K562 (cell line): Measurements from ENCODE around the gene ASB7. TPM values are rescaled to one million over a fixed set of nuclear protein-coding genes. Genes with fewer than 3 reads are reported as not detected.

Experiments used
- ATAC-seq: fragments of 200-7000 bp; cut with Tn5 transposase; 3 replicates; pipeline ENCODE4 v1.9.1; 2020; ENCODE audit warnings: moderate library complexity
- BruUV-seq: library from RNA; stranded (reverse); fragments of 400-500 nt; replicated peaks from 2 replicates; lab custom pipeline; 2021; lab: Mats Ljungman, UMichigan
- CTCF ChIA-PET: fragments of 300-600 bp; formaldehyde crosslinking; extraction: SDS; loops from one replicate; lab custom pipeline; 2021; ENCODE audit warnings: low intra/inter-chr PET ratio; lab: Yijun Ruan, JAX
- POLR2A ChIA-PET: fragments of 300-600, 350-650 bp; sonication (Branson Sonifier 250); formaldehyde crosslinking; extraction: SDS; loops from one replicate; lab custom pipeline; 2021; ENCODE audit warnings: antibody characterized with exemption, inconsistent platforms; lab: Yijun Ruan, JAX
- DNase-seq, 4 experiments: peaks; one replicate each; pipeline versions ENCODE4 v3.0.0 to v3.0.0-alpha.2; 2011 to 2018; ENCODE audit warnings: low spot score in 3 of 4, mixed read lengths in 3 of 4; ENCODE audit errors: extremely low read depth in 1 of 4
- FAIRE-seq: peaks from 2 replicates; lab custom pipeline; 2011; peaks lifted over from hg19 to GRCh38; lab: Jason Lieb, UNC
- H2AFZ ChIP-seq: 2 replicates; pipeline ENCODE4 v1.6.0; 2011; ENCODE audit warnings: low read depth, low read length, control low read depth, inconsistent platforms
- H3K27ac ChIP-seq: fragments of 200-600 bp; 3 replicates; pipeline ENCODE4 v1.8.0; 2011; ENCODE audit warnings: low read depth, mild to moderate bottlenecking, control low read depth, inconsistent platforms, low read length, moderate library complexity, mixed read lengths; ENCODE audit errors: extremely low read depth
- H3K27me3 ChIP-seq, 2 experiments: fragments of 300-600 bp in 1 of 2; 2 replicates in 1 of 2; 3 replicates in 1 of 2; pipeline versions ENCODE4 v1.6.0 to v1.8.0; 2011; ENCODE audit warnings: inconsistent platforms in 2 of 2, low read length in 2 of 2, mild to moderate bottlenecking in 1 of 2, mixed read lengths in 1 of 2, moderate library complexity in 1 of 2; ENCODE audit not compliant: control insufficient read depth in 2 of 2, insufficient read depth in 2 of 2
- H3K36me3 ChIP-seq: fragments of 300-600 bp; 3 replicates; pipeline ENCODE4 v1.8.0; 2011; ENCODE audit warnings: mild to moderate bottlenecking, low read length, inconsistent platforms; ENCODE audit not compliant: control insufficient read depth, insufficient read depth
- H3K4me1 ChIP-seq, 2 experiments: fragments of 200-600 bp in 1 of 2; replicated peaks in 1 of 2; 2 replicates in 1 of 2; 3 replicates in 1 of 2; pipeline versions ENCODE4 v1.5.1 to v1.8.0; 2011; ENCODE audit warnings: inconsistent platforms in 2 of 2, low read length in 2 of 2, mild to moderate bottlenecking in 1 of 2, mixed read lengths in 1 of 2, moderate library complexity in 1 of 2; ENCODE audit not compliant: control insufficient read depth in 2 of 2, insufficient read depth in 2 of 2
- H3K4me2 ChIP-seq: 2 replicates; pipeline ENCODE4 v1.6.1; 2011; ENCODE audit warnings: low read length, control low read depth, inconsistent platforms, mixed read lengths; ENCODE audit not compliant: insufficient read depth
- H3K4me3 ChIP-seq: fragments of 200-600 bp; sonication (generic), shearing (Covaris generic); 2 replicates; pipeline ENCODE4 v1.5.1; 2016; ENCODE audit warnings: control low read depth, inconsistent platforms
- H3K79me2 ChIP-seq: fragments of 200-600 bp; 3 replicates; pipeline ENCODE4 v1.8.0; 2011; ENCODE audit warnings: low read length, inconsistent platforms; ENCODE audit not compliant: control insufficient read depth, insufficient read depth
- H3K9ac ChIP-seq, 2 experiments: 2 replicates each; pipeline versions ENCODE4 v1.6.0 to v1.6.1; 2011; ENCODE audit warnings: low read depth in 2 of 2, low read length in 2 of 2, control low read depth in 1 of 2, inconsistent platforms in 1 of 2, mild to moderate bottlenecking in 1 of 2, mixed read lengths in 1 of 2; ENCODE audit not compliant: insufficient read depth in 1 of 2
- H3K9me1 ChIP-seq: one replicate; pipeline ENCODE4 v1.6.0; 2011; ENCODE audit warnings: inconsistent platforms, mild to moderate bottlenecking, low read length, moderate library complexity; ENCODE audit not compliant: control insufficient read depth, insufficient read depth
- H3K9me3 ChIP-seq: replicated peaks from 2 replicates; pipeline ENCODE4 v1.5.1; 2011; ENCODE audit warnings: low read depth, low read length, inconsistent platforms; ENCODE audit not compliant: control insufficient read depth, insufficient read depth
- H4K20me1 ChIP-seq: replicated peaks from 2 replicates; pipeline ENCODE4 v1.6.1; 2011; ENCODE audit warnings: low read length, inconsistent platforms, mixed read lengths; ENCODE audit not compliant: control insufficient read depth, insufficient read depth
- POLR2B ChIP-seq: fragments of 450-650 bp; IDR thresholded peaks from 2 replicates; pipeline ENCODE4 v1.6.1; 2018; ENCODE audit warnings: low read depth; ENCODE audit not compliant: partially characterized antibody
- RAD21 ChIP-seq, 2 experiments: fragments of 250-450 bp in 1 of 2; fragments of 450-650 bp in 1 of 2; sonication (Bioruptor Pico) in 1 of 2; formaldehyde crosslinking in 1 of 2; IDR thresholded peaks in 1 of 2; conservative IDR thresholded peaks in 1 of 2; 2 replicates each; pipeline versions ENCODE4 v1.4.0 to v1.8.0; 2020 to 2022; ENCODE audit warnings: mild to moderate bottlenecking in 2 of 2, moderate library complexity in 1 of 2
- REST ChIP-seq, 2 experiments: fragments of 450-650 bp; formaldehyde crosslinking in 1 of 2; IDR thresholded peaks; 2 replicates each; pipeline versions ENCODE4 v1.4.0 to v1.6.1; 2014 to 2020; ENCODE audit warnings: mild to moderate bottlenecking in 2 of 2, borderline replicate concordance in 1 of 2, low read depth in 1 of 2
- SFPQ ChIP-seq: fragments of 200-400 bp; formaldehyde crosslinking; IDR thresholded peaks from 2 replicates; pipeline ENCODE4 v1.6.1; 2017; ENCODE audit warnings: mild to moderate bottlenecking, low read depth, low read length, moderate library complexity
- SMC3 ChIP-seq: conservative IDR thresholded peaks from 2 replicates; pipeline ENCODE4 v1.6.1; 2011; ENCODE audit warnings: low read depth, low read length, improper control_type of control experiment; ENCODE audit not compliant: insufficient read depth
- WGBS: fragments of 100-300 bp; shearing (Covaris generic); methylation state at CpG from one replicate; pipeline ENCODE4 v1.1.6; 2016; ENCODE audit warnings: low coverage, mixed read lengths; ENCODE audit not compliant: insufficient coverage; ENCODE audit errors: missing lambda C conversion rate; 5-methylcytosine and 5-hydroxymethylcytosine counted together
- in situ Hi-C: fragments of 300-500 bp; cut with MboI; formaldehyde crosslinking; loops from 4 replicates; pipeline ENCODE4 v1.15.0; 2018; ENCODE audit warnings: inconsistent platforms, mixed read lengths
- intact Hi-C: fragments of 100-400 bp; cut with micrococcal nuclease; formaldehyde crosslinking; loops from 2 replicates; pipeline ENCODE4 v1.14.2; 2022
- polyA plus RNA-seq, 8 experiments: library from polyadenylated mRNA; depleted of rRNA in 4 of 8; stranded (reverse) in 5 of 8; unstranded in 3 of 8; fragments of >200 nt; fragmentation: Nextera tagmentation in 2 of 8; fragmentation: Illumina TruSeq in 1 of 8; extraction: Ambion mirVana in 2 of 8; extraction: Trizol in 1 of 8; gene quantifications; 2 replicates each; pipeline versions ENCODE4 v1.2.1 to v1.2.3, GENCODE V29; 2011 to 2014; ENCODE audit warnings: inconsistent platforms in 1 of 8, missing spikeins in 1 of 8
- total RNA-seq, 7 experiments: library from RNA; depleted of rRNA in 6 of 7; stranded (reverse); fragments of >200 nt in 6 of 7; fragmentation: Illumina TruSeq in 2 of 7; extraction: Trizol in 2 of 7; gene quantifications; 2 replicates each; pipeline versions ENCODE4 v1.2.1 to v1.2.3, GENCODE V29; 2011 to 2021; ENCODE audit warnings: low replicate concordance in 1 of 7
- TF ChIP-seq, protein P1 (sequence below), 3 experiments: IDR thresholded peaks in 2 of 3; conservative IDR thresholded peaks in 1 of 3; 2 replicates each; pipeline ENCODE4 v1.5.1; 2011 to 2012; ENCODE audit warnings: low read length in 3 of 3, mild to moderate bottlenecking in 3 of 3, control low read depth in 2 of 3, improper control_type of control experiment in 1 of 3, inconsistent platforms in 1 of 3, low read depth in 1 of 3, mixed read lengths in 1 of 3, moderate library complexity in 1 of 3; ENCODE audit not compliant: insufficient read depth in 2 of 3

The ASB7 gene
- total and polyA plus RNA-seq, 9 of the 15 experiments (the other 6 are each of a cell fraction or from before 2014, with no cell fraction given), result 1.8 to 10.1 (median 6.8) TPM

DNA sequence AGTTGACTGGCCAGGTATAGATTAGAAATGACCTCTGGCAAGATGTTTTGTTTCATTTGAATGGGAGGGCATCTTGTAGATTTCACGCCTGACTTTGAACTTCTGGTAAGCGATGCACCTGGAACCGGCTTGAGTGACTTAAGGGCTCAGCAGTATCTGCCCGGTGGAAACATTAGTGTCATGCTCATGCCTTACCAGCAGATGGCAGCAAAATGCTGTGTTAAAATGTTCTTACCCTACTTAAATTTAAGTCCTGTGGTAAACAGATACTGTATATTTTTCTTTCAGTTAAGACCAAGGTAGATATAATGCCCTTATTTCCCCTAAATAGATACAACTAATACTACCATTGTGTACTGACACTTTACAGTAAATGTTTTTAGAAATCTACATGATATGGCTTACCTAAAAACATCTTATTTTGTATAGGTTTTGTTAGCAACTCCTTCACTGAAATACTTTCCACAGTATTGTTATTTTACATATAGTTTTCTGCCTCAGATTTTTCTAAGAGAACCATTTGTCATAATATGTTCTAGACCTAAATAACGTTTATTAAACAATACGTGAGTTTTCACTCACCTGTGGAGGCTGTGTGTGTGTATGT, 25.5 kb downstream of the ASB7 start:
- Histone ChIP-seq H3K27me3 (no peaks in the 10 kb centered on the region), H3K9me1 (no peaks in the 10 kb centered on the region), H2AFZ (no peak overlapping the region), H3K4me2 (no peak overlapping the region), H3K9ac (no peak overlapping the region), H3K4me3 (no peak overlapping the region), H3K36me3 (peaks cover 22% of the 10 kb centered on the region; the same call in 2 of the 3 replicates), H4K20me1 (0 out of 2 replicates have a peak, but pooled peaks cover 4% of the 10 kb centered on the region), H3K4me1 (no peaks in the 10 kb centered on the region; a peak in 1 of 5 replicates), H3K27ac (no peak overlapping the region), H3K9me3 (no peaks in the 10 kb centered on the region)
- WGBS, result 28% methylated on average over 6 of the region's 6 CpGs
- DNase-seq, result peak; percentile 61 to 73 (median 68)
- peak; percentile 94 for ATAC-seq
- BruUV-seq, result no TSS peak
- in situ Hi-C loops, result loop anchor here (25.0 kb wide), 1 partner anchor 634 kb away; the partner anchor contains the start of gene CHSY1
- TF ChIP-seq REST (IDR thresholded peaks at IDR 0.05; ENCODE audit: borderline replicate concordance) (peak; percentile 60; the same call in 1 of the 2 replicates), REST (CRISPR knock-in tag; IDR thresholded peaks at IDR 0.05; ENCODE audit: low read depth) (no peak), SFPQ (no peak), RAD21 (CRISPR knock-in tag; conservative IDR thresholded peaks at IDR 0.05 in 1 of 2, IDR thresholded peaks at IDR 0.05 in 1 of 2) (peak; percentile 63 to 74), SMC3 (peak; percentile 49; the same call in 1 of the 2 replicates), POLR2B (no peak)
- TF ChIP-seq, protein P1, sequence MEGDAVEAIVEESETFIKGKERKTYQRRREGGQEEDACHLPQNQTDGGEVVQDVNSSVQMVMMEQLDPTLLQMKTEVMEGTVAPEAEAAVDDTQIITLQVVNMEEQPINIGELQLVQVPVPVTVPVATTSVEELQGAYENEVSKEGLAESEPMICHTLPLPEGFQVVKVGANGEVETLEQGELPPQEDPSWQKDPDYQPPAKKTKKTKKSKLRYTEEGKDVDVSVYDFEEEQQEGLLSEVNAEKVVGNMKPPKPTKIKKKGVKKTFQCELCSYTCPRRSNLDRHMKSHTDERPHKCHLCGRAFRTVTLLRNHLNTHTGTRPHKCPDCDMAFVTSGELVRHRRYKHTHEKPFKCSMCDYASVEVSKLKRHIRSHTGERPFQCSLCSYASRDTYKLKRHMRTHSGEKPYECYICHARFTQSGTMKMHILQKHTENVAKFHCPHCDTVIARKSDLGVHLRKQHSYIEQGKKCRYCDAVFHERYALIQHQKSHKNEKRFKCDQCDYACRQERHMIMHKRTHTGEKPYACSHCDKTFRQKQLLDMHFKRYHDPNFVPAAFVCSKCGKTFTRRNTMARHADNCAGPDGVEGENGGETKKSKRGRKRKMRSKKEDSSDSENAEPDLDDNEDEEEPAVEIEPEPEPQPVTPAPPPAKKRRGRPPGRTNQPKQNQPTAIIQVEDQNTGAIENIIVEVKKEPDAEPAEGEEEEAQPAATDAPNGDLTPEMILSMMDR (IDR thresholded peaks at IDR 0.05 in 2 of 3, conservative IDR thresholded peaks at IDR 0.05 in 1 of 3; ENCODE audit: insufficient read depth in 2 of 3, low read depth in 1 of 3, low read length in 3 of 3), result peak; percentile 55 to 85 (median 78)
- TF ChIP-seq, all 486 proteins: peak for 4
- H3K79me2 ChIP-seq, result no peaks in the 10 kb centered on the region
- ChIA-PET CTCF (interaction anchor here (1.2 to 2.6 kb wide), 3 partner anchors 245 to 390 kb away, joined by 3 to 23 read pairs (median 15); no protein-coding TSS in a partner anchor), POLR2A (no interaction called here)
- intact Hi-C loops, result loop anchor here (1.0 to 10.0 kb wide), 3 partner anchors 245 to 627 kb away; partner anchors contain the start of gene CHSY1
- FAIRE-seq, result peak; percentile 94
